Hematopoietic multipotent progenitor cell treated with erythropoietin and hydrocortisone succinate and interleukin-3 and kit ligand, for 6 days (in vitro differentiated cells): Measurements from ENCODE around the gene PITPNM3.

ENCODE experiments used
- DNase-seq: peaks from one replicate; pipeline ENCODE4 v3.0.0-alpha.2; 2015

PITPNM3 gene

DNA sequence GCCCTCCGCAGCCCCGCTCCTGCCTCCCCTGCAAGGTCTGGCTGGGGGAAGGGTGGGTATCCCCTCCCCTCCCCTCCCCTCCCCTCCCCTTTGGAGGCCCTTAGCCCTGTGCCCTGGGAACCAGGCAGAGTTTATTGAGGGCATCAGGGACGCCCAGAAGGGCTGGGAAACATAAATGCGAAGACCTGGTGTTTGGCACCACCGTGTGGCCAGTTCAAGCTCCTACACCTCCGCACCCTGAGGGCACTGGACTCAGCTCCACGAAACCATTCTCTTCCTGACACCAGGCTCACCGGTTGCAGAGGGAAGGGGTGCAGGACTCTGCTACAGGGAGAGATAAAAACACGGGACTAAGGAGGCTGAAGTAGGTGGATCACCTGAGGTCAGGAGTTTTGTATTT, 120.4 kb downstream of the PITPNM3 start:
- peak; percentile 81 for DNase-seq

DNA sequence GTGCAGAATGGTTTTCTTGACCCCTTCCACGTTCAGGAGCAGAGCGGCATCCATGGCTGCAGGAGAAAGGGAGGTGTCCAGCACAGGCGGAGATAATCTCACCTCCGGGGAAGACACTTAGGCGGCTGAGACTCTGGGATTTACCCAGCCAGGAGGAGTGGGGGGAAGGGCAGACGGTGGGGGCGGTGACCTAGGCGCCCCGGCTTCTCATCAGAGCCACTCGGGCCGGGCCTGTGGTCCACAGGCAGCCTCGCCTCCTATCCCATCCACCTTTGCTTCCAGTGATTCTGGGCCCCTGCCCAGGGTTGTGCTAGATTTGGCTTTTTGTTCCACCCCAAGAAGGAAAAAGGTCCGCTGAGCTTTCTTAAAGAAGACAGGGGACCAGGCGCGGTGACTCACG, 121.3 kb downstream of the PITPNM3 start, which contains the start of gene AIPL1:
Gene AIPL1 (minus strand): TSS at position 71 of the 400 bp plus-strand sequence. CDS start 17 bp downstream, at position 54.
- DNase-seq, result no peak

DNA sequence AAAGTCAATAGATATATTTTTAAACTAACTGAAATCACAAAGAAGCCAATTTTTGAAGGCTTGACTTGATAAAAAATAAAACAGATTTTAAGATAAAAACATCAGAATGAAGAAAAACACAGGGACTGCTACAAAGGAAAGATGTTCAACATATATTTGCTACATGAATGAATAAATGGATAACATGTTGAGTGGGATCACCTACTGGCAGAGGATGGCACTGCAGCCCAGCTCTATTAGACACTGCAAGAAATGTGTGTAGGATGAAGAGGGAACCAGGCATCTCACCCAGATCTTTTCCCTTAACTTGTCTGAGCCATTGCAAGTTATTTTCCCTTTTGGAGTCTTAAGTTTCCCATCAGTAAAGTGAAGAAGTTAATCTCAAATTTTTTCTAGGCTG, 125.6 kb downstream of the PITPNM3 start:
- no peak for DNase-seq

DNA sequence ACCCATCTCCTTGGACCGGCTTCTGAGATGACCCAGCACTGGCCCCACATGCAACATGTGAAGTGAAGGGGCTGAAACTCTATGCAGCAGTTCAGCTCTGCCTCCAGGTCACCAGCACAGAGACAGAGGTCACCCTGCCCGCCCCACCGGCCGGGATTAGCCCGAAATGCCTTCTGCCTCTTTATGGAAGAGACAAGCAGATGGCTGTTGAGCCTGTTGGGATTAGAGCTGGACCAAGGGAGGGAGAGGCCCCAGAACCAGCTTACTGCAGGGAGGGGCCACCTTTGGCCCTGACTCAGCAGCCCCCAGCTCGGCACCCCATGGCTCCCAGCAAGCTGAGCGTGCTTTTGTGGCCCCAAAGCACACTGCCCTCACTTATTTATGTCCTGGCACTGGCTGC, 127.1 kb downstream of the PITPNM3 start:
- DNase-seq, result no peak

DNA sequence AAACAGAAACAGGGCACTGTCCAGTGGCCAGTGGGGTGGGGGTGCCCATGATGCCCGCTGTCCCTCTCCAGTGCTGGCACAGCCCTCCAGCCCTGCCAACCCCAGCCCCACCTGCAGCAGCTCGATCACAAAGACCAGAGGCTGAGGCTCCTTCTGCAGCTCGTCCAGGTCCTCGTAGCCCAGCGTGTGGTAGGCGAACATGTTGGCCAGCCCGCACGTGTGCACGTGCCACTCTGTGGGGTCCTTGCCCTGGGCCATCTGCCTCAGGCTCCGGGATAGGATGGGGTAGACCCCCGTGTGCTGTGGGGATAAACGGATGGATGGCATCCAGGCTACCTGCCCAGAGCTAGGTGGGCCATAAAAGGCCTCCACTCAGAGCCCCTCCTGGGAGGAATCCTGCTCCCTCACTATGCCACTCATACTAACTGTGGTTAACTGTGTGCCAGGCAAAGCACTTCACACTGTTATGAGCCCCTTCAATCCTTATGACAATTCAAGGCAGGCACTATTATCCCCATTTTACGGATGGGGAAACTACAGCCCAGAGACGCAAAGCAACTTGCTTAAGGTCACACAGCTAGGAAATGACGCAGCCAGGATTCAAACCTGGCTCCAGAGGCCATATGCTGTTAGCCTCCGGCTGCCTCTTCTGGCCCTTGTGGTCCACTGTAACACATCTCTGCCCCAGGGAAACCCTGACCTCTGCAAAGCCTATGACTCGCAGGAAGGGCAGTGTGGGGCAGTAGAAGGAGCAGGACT, 128.0 kb downstream of the PITPNM3 start:
- DNase-seq, result no peak

DNA sequence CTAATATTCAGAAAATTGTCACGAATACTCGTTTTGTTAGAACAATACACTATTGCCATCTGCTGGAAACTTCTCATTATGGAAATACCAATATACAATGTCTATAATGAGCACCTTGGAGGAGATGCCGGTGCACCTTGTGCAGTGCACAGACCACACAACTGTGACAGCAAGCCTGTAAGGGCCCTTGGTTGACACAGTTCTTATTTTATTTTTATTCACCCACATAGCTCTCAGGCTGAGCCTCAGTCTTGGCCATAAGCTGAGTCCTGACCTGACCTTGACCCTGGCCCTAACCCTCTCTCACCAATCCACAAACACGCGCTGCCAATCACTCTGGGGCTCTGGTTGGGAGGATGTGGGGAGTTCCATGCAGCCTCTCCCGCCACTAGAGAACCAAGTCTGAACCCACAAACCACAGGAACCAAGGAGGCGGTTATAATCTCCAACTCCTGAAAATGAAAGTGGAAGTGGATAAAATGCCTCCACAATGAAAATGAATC, 129.0 kb downstream of the PITPNM3 start:
- DNase-seq, result peak; percentile 31

DNA sequence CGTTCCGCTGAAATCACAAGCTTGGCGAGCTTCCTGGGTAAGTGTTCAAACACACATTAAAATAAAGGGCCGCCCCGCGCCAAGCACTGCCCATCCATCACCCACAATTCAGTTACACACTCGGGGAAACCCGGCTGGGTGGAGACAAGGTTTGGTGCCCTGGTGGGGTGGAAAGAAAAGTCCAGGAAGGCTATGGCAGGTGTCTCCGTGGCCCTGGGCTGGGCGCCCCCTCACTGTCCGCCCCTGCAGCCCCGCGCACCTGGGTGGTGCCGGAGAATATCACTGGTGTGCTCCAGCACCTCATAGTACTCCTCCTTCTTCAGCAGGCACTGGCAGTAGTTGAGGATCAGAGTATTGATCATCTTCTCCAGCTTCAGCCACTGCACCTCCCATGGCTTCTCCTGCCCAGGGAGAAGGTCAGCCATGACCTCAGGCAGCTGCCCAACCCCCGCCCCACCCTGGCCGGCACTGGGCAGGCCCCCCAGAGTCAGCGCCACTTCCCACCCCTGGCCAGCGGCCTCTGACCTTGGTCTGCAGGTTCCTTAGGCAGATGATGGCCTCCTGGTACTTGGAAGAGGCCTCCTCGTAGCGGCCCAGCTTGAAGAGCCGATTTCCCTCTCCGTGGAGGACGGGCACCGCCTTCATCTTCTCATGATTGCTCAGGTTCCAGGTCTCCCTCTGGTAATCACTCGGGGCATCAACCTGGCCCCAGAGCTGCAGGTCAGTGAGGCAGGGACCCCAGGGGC, 129.8 kb downstream of the PITPNM3 start:
- DNase-seq, result no peak

DNA sequence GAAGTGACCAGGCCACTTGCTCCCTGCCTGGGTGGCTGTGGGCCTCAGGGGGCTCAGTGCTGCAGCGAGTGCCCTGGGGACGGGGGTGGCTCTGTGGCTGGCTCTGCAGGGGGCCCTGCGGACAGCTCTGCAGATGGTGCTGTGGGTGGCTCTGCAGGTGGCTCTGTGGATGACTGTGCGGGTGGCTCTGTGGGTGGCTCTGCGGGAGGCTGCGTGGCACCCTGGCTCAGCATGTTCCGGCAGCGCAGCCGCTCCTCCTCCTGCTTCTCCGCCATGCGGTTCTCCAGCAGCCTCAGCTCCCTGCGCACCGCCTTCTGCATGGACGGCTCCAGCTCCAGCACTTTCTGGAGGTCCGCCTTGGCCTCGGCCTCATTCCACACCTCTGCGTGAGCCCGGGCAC, 130.9 kb downstream of the PITPNM3 start:
- DNase-seq, result no peak

DNA sequence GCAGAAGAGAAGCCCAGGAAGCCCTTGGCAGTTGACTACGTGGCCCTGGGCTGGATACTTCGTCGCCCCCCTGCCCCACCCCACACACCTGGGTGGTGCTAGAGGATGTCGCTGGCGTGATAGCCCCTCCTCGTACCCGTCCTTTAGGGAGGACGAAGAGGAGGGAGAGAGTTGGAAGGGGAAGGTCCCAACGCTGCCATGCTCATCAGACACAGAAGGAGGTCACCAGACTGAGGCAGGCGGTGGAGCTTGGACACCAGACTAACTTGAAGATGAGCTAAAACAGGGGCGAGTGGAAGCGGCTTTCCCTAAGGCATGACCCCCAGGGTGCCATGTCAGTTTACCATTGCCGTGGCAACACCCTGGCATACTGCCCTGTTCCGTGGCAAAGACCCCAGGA, 132.4 kb downstream of the PITPNM3 start:
- DNase-seq, result no peak

DNA sequence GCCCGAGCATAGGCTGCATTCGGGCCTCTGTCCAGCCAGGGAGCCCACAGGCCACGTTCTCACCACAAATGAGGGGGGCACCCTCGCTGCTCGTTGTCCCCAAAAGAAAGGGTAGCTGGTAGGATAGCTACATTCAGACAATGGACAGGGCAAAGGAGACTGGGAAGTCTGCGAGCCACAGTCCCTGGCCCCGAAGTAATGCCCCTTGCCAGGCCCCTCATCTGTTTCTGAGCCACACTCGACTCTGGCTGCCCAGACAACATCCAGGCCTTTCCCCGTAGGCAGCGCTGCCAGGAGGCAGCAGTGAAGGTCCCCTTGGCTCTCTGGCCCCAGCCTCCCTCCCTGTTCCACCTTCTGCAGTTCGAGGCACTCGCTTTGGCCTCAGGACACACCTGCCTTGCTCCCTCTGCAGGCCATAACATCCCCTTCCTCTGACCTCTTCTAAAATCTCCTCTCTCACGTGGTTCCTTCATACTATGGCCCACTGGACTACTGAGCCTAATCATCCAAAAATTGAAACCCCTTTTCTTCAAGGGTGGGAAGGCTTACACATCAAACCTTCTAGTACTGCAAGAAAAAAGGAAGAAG, 133.6 kb downstream of the PITPNM3 start:
- no peak for DNase-seq

DNA sequence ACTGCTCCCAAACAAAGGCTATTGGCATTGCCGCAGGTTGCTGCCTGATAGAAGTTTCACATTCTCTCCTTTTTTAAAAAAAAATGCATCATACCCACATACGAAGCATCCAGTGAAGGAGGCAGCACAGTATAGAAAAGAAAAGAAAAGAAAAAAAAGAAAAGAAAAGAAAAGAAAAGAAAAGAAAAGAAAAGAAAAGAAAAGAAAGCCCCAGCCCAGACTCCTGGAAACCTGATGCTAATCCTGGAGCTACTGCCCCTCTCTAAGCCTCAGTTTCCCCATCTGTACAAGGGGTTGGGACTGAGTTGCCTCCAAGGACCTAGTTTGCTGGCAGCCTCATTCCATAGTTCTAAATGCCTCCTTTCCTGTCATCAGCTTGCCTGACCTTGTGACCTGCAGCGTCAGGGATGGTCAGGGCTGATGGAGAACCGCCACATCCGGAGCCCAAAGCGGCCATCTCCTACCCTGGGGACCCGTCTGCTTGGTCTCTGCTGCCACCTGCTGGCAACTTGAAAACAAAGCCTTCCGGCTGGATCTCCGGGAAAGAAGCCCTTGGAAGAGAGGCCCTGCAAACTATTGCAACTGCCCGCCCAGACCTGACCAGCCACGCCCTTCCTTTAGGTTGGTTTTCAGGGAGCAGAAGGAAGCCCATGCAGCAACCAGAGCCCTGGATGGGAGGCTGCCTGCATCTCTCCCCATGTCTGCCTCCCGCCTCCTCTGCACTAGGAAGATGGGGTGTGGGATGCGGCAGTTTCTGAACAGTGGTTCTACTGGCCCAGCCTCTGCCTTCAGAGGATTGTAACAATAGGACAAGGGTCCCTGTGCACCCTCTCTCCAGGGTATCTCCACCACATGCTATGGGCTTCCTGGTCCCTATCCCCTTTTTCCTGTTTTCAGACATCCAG, 134.4 kb downstream of the PITPNM3 start:
- DNase-seq, result peak; percentile 84

DNA sequence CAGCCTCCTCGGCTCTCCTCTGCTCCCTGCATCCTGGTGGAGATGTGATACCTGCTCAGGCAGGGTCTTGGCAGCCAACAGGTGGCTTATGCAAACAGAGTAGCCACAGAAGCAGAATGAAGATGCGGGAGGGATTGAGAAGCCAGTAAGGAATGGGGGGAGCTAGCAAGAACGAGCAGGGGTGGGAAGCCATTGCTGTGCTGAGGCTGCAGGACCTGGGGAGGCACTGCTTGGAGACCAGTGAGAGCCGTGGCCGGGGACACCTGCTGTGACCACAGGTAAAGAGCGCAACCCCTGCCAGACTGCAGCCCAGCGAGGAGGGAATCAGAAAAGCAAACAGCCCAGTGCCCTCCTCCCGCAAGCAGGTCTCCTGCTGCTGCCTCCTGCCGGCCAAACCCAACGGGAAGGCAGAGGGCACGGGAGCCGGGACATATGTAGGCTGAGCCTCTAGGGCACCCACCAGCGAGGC, 136.1 kb downstream of the PITPNM3 start:
- DNase-seq, result peak; percentile 33

DNA sequence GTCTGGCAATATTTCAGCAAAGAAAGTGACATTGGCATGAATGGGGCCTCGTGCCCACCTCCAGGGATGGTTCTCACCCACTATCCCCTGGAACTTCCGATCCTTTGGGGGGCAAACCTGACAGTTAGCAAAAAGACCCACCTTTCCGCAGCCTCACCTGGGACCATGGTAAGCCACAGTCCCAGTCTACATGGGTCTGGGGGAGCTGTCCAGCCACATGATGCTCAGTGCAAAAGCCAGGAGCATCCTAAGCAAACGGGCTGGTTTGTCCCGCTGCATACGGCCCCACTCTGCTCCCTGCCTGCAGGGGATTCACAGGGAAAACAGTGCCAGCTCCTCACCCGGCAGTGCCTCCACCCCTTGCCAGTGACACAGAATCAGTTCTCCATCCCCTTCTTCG, 140.7 kb downstream of the PITPNM3 start:
- DNase-seq, result no peak

DNA sequence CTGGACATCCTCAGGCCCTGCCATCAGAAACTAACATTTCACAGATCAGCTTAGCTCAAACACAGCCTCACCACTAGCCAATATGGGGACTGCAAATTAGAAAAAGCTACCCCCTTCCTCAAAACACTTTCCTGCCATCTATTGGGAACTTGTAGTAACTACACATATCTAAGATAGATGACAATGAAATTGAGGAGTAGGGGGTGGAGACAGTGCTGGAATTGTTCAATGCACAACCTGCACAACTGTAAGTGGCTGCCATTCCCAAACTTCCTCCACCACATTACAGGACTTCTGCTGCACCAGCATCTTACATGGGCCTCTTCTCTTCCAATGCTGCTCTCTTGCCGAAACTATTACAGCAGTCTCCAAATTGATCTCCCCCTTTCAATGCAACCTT, 143.3 kb downstream of the PITPNM3 start:
- DNase-seq, result peak; percentile 72

DNA sequence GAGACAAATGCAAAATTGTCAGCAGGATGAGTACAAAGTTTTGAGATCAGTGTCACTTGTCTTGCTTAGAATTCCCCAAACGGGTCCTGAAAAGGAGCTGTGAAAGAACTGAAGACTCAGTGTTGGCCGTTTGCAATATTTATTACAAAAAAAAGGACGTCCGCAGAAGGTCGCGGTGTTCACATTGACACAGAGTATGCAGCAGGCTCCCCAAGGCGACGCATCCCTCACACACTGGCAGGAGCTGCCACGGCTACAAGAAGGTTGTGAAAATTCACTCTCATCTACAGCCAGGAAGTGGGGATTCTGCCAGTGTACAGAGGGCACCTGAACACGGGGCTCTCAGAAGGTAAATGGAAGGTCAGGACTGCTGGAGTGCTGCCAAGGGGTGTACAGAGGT, 147.6 kb downstream of the PITPNM3 start:
- no peak for DNase-seq

DNA sequence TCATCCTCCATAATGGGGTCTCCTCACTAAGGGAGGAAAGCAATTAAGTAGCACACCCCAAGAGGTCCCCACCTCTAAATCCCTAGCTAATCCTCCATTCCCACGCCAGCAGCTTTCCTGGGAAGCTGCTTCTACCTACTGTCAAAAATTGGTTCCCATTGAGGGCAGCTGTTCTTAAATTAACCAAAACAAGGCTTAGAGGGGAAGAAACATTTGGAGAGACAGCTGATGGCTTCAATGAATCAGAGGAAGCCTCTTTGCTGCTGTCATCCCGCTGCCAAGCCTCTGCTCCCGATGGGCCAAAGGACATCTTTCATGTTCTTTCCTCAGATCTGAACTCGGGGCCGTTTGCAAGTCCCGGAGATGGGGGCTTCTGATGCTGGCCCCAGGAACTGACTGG, 148.1 kb downstream of the PITPNM3 start:
- no peak for DNase-seq

DNA sequence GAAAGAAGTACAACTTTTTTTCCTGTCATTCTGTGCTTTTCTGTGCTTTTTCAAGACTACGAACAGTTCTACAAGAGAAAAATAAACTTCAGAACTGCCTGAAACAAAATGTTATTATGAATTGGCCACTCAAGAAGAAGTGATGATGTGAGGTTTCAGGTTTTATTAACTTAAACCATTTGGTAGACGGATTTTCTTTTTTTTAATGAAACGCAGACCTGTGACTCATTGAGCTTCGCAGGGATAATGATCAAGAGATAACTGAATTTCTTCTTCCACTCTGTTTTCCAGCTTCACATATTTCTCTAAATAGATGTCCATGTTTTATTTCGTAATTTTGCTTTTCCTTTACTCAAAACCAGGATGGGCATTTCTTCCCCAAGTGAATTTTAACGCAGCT, 154.1 kb downstream of the PITPNM3 start:
- no peak for DNase-seq
